A673 (cell line): ENCODE data around the gene CCDC85C. TPM values are rescaled to one million over a fixed set of nuclear protein-coding genes. Genes with fewer than 3 reads are reported as not detected.

Experiments used
- BruUV-seq: library from RNA; stranded (reverse); fragments of 400-500 nt; replicated peaks from 2 replicates; lab custom pipeline; 2021; lab: Mats Ljungman, UMichigan
- CTCF ChIA-PET: fragments of 300-600 bp; sonication (Branson Sonifier 250); formaldehyde crosslinking; loops from one replicate; lab custom pipeline; 2022; ENCODE audit warnings: antibody characterized with exemption; lab: Charles Lee
- POLR2A ChIA-PET: fragments of 300-600 bp; sonication (Branson Sonifier 250); formaldehyde crosslinking; loops from one replicate; lab custom pipeline; 2022; ENCODE audit warnings: antibody characterized with exemption; ENCODE audit not compliant: low non-redundant PET; lab: Charles Lee
- DNase-seq: peaks from one replicate; pipeline ENCODE4 v3.0.0-alpha.2; 2015; ENCODE audit warnings: low spot score
- H3K27ac ChIP-seq: fragments of 200-600 bp; sonication (generic); 2 replicates; pipeline ENCODE4 v1.5.1; 2016; ENCODE audit warnings: mixed run types, low read depth, mild to moderate bottlenecking, mixed read lengths, antibody characterized with exemption, low read length; ENCODE audit not compliant: poor library complexity, severe bottlenecking
- H3K27me3 ChIP-seq: fragments of 200-600 bp; sonication (generic); replicated peaks from 2 replicates; pipeline ENCODE4 v1.6.1; 2017; ENCODE audit warnings: mixed run types, low read depth, mild to moderate bottlenecking, mixed read lengths, antibody characterized with exemption, low read length; ENCODE audit not compliant: insufficient read depth, poor library complexity
- H3K36me3 ChIP-seq: fragments of 200-600 bp; sonication (generic); 2 replicates; pipeline ENCODE4 v1.6.1; 2016; ENCODE audit warnings: mixed run types, mild to moderate bottlenecking, mixed read lengths, antibody characterized with exemption, low read length; ENCODE audit not compliant: insufficient read depth, poor library complexity, severe bottlenecking
- H3K4me1 ChIP-seq: fragments of 200-600 bp; sonication (generic); 2 replicates; pipeline ENCODE4 v1.6.1; 2017; ENCODE audit warnings: mixed run types, mild to moderate bottlenecking, mixed read lengths, antibody characterized with exemption, low read length; ENCODE audit not compliant: insufficient read depth, poor library complexity, severe bottlenecking
- H3K4me3 ChIP-seq: fragments of 200-600 bp; sonication (generic); 2 replicates; pipeline ENCODE4 v1.5.1; 2016; ENCODE audit warnings: low read depth, mixed run types, mild to moderate bottlenecking, mixed read lengths, low read length; ENCODE audit not compliant: poor library complexity, severe bottlenecking
- H3K9me3 ChIP-seq: fragments of 200-600 bp; sonication (generic); 2 replicates; pipeline ENCODE4 v1.6.1; 2016; ENCODE audit warnings: mixed run types, low read depth, mild to moderate bottlenecking, mixed read lengths, antibody characterized with exemption, low read length; ENCODE audit not compliant: poor library complexity, severe bottlenecking
- EZH2 ChIP-seq: fragments of 200-600 bp; sonication (generic); IDR thresholded peaks from 2 replicates; pipeline ENCODE4 v1.6.1; 2017; ENCODE audit warnings: borderline replicate concordance, low read depth, mild to moderate bottlenecking, mixed read lengths, antibody characterized with exemption, low read length; ENCODE audit not compliant: poor library complexity, severe bottlenecking
- intact Hi-C: fragments of 100-400 bp; cut with micrococcal nuclease; formaldehyde crosslinking; loops from one replicate; pipeline ENCODE4 v1.10.0; 2022; ENCODE audit not compliant: unreplicated experiment
- total RNA-seq: library from RNA; stranded (reverse); gene quantifications from 2 replicates; pipeline ENCODE4 v1.2.3, GENCODE V29; 2021
- TF ChIP-seq, protein P1 (sequence below): fragments of 300-800, 200-600 bp; sonication (generic); conservative IDR thresholded peaks from 2 replicates; pipeline ENCODE4 v1.5.1; 2017; ENCODE audit warnings: low read depth, mild to moderate bottlenecking, antibody characterized with exemption, low read length, moderate library complexity, mixed read lengths

CCDC85C gene
- total RNA-seq, 1 experiment from 2014 or later, result 24.6 TPM

DNA sequence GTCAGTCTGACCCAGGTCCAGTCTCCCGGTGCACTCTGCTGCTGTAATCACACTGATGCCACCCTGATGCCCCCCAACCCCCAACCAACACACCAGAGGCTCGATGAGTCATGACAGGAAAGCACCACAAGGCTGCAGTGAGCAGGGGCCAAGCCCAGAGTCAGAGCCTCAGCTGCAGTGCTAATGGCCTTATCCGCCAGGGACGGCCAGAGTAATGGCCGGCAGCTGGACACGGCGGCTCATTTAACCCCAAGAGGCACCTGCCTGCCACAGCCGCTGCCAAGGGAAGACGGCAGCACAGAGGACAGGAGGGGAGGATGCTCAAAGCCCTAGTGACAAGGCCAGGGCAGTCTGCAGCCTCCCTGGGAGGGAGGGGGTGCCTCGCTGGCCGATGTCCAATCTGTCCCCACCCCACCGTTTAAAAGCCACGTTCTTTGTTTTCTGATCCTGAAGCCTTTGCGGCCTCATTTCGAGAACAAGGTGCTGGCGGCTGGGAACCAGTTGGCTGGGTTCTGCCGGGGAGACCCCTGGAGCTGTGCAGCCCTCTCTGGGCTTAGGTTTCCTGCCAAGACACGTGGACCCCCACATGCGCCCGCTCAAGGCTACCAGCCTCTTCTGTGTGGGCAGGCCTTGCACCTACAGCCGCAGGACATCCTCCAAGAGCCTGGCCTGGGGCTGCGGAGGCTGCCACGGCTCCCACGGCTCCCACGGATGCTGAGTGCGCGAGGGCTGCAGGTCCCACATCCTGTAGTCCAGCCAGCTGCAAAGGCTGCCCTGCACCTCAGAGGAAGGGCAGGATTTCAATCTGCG lies 13.1 kb downstream of the CCDC85C start:
- no peak overlapping the region for H3K27ac ChIP-seq

GRCh38 chr14:99589651-99590530 lies 14.1 kb downstream of the CCDC85C start:
- H3K27me3 ChIP-seq, result no peaks in the 10 kb centered on the region
- CTCF ChIA-PET, result no interaction called here
- no peak overlapping the region for H3K27ac ChIP-seq
- no peak overlapping the region for H3K4me3 ChIP-seq
- no peaks in the 10 kb centered on the region for H3K9me3 ChIP-seq
- intact Hi-C loops, result no loop called here
- POLR2A ChIA-PET, result no interaction called here
- no peak for TF ChIP-seq EZH2
- TF ChIP-seq, protein P1, sequence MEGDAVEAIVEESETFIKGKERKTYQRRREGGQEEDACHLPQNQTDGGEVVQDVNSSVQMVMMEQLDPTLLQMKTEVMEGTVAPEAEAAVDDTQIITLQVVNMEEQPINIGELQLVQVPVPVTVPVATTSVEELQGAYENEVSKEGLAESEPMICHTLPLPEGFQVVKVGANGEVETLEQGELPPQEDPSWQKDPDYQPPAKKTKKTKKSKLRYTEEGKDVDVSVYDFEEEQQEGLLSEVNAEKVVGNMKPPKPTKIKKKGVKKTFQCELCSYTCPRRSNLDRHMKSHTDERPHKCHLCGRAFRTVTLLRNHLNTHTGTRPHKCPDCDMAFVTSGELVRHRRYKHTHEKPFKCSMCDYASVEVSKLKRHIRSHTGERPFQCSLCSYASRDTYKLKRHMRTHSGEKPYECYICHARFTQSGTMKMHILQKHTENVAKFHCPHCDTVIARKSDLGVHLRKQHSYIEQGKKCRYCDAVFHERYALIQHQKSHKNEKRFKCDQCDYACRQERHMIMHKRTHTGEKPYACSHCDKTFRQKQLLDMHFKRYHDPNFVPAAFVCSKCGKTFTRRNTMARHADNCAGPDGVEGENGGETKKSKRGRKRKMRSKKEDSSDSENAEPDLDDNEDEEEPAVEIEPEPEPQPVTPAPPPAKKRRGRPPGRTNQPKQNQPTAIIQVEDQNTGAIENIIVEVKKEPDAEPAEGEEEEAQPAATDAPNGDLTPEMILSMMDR, result no peak
- no peak for DNase-seq
- H3K4me1 ChIP-seq, result no peaks in the 10 kb centered on the region
- no TSS peak for BruUV-seq
- no peaks in the 10 kb centered on the region for H3K36me3 ChIP-seq

More for the DNA sequence above, 13.1 kb downstream of the CCDC85C start:
- Histone ChIP-seq H3K27me3 (no peaks in the 10 kb centered on the region), H3K4me3 (no peak overlapping the region), H3K36me3 (no peaks in the 10 kb centered on the region), H3K4me1 (no peaks in the 10 kb centered on the region), H3K9me3 (no peaks in the 10 kb centered on the region)
- no peak for TF ChIP-seq EZH2
- TF ChIP-seq, protein P1, result no peak
- no TSS peak for BruUV-seq
- ChIA-PET POLR2A (no interaction called here), CTCF (no interaction called here)
- no peak for DNase-seq
- intact Hi-C loops, result no loop called here

GRCh38 chr14:99589031-99589441 lies 15.0 kb downstream of the CCDC85C start:
- TF ChIP-seq, protein P1, result no peak
- TF ChIP-seq EZH2, result no peak
- BruUV-seq, result no TSS peak
- Histone ChIP-seq H3K27ac (no peak overlapping the region), H3K4me1 (no peaks in the 10 kb centered on the region), H3K27me3 (no peaks in the 10 kb centered on the region), H3K36me3 (no peaks in the 10 kb centered on the region), H3K9me3 (no peaks in the 10 kb centered on the region), H3K4me3 (no peak overlapping the region)
- CTCF ChIA-PET, result no interaction called here
- intact Hi-C loops, result no loop called here
- POLR2A ChIA-PET, result no interaction called here
- no peak for DNase-seq
